ENCODE results near the gene C12orf50.
"Not testable (repeated sequence)": the region's sequence is repeated elsewhere in the genome, so short reads cannot be mapped to it uniquely, and the experiment has no call there.

Gene C12orf50

DNA sequence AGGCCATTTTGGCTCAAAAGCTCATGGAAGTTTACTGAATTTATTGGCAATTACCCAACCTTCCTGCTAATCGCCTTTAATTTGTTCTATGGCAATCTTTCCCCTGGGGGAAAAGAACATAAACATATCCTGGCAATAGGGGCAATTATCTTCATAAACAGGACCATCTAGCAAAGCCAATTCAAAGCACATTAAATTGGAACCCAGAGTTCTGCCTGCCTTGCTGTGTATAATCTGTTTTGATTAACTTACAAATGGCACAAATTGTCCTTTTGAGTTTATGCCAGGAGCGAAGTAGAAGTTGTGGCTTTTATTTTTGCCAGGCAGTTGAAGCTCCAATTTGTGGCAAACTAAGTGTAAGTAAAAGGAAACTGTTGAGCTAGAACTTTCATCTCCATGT is 68.6 kb downstream of the C12orf50 start:
- Histone ChIP-seq H3K27me3 (ENCODE audit: insufficient read depth, low read length) (no peaks in the 10 kb centered on the region), H3K14ac (ENCODE audit: low read length) (no peak overlapping the region), H2AFZ (ENCODE audit: insufficient read depth, low read length, poor library complexity) (no peak overlapping the region), H3K79me1 (ENCODE audit: low read length) (no peaks in the 10 kb centered on the region), H3K79me2 (ENCODE audit: control insufficient read depth, insufficient read depth, low read length, poor library complexity) (no peaks in the 10 kb centered on the region), H3K4me1 (ENCODE audit: control insufficient read depth in 1 of 2, insufficient read depth in 2 of 2, low read length in 2 of 2) (no peaks in the 10 kb centered on the region), H2BK12ac (ENCODE audit: low read length) (no peak overlapping the region), H4K8ac (ENCODE audit: low read depth, low read length) (no peak overlapping the region), H3K9me3 (ENCODE audit: insufficient read depth, low read depth, low read length) (no peaks in the 10 kb centered on the region), H3K4me2 (ENCODE audit: low read length) (no peak overlapping the region), H3K4ac (ENCODE audit: low read depth, low read length) (no peak overlapping the region), H2BK120ac (ENCODE audit: insufficient read depth, low read length, poor library complexity) (no peak overlapping the region), H4K12ac (ENCODE audit: low read depth, low read length) (no peak overlapping the region), H2AK5ac (ENCODE audit: low read length) (no peak overlapping the region), H2BK5ac (ENCODE audit: low read depth, low read length, poor library complexity) (no peak overlapping the region), H4K91ac (ENCODE audit: low read depth, low read length) (no peak overlapping the region), H3K18ac (ENCODE audit: low read length) (no peak overlapping the region), H3K36me3 (ENCODE audit: control insufficient read depth in 1 of 2, insufficient read depth in 2 of 2, low read length in 2 of 2) (no peaks in the 10 kb centered on the region), H3K27ac (ENCODE audit: low read depth, low read length) (no peak overlapping the region), H3K4me3 (ENCODE audit: low read depth, low read length) (no peak overlapping the region), H3K9ac (ENCODE audit: low read length) (no peak overlapping the region), H3K23ac (ENCODE audit: low read length) (no peak overlapping the region)
- DNase-seq = no peak
- no CpG with 5 or more reads among the region's 2 CpGs for WGBS (ENCODE audit: extremely low coverage, insufficient coverage, insufficient read length)

DNA sequence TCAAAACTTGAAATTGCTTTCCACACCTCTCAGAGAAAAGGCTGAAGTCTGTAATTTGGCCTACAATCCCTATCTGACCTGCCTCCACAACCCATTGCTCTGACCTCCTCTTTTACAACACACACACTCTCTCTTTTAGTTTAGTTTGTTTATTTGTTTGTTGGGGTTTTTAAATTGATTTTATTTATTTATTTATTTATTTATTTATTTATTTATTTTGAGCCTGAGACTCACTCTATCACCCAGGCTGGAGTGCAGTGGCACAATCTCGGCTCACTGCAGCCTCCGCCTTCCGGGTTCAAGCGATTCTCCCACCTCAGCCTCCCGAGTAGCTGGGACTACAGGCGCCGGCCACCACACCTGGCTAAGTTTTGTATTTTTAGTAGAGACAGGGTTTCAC is 75.2 kb downstream of the C12orf50 start:
- H3K79me1 ChIP-seq (ENCODE audit: low read length); H3K27me3 ChIP-seq (ENCODE audit: insufficient read depth, low read length); H3K4ac ChIP-seq (ENCODE audit: low read depth, low read length); H2AFZ ChIP-seq (ENCODE audit: insufficient read depth, low read length, poor library complexity); H3K4me2 ChIP-seq (ENCODE audit: low read length); H2BK12ac ChIP-seq (ENCODE audit: low read length); H3K79me2 ChIP-seq (ENCODE audit: control insufficient read depth, insufficient read depth, low read length, poor library complexity); H3K14ac ChIP-seq (ENCODE audit: low read length); H3K18ac ChIP-seq (ENCODE audit: low read length); H3K9me3 ChIP-seq (ENCODE audit: insufficient read depth, low read depth, low read length); H2AK5ac ChIP-seq (ENCODE audit: low read length); H3K4me3 ChIP-seq (ENCODE audit: low read depth, low read length); H2BK5ac ChIP-seq (ENCODE audit: low read depth, low read length, poor library complexity); H2BK120ac ChIP-seq (ENCODE audit: insufficient read depth, low read length, poor library complexity); H3K36me3 ChIP-seq (ENCODE audit: control insufficient read depth in 1 of 2, insufficient read depth in 2 of 2, low read length in 2 of 2); H4K8ac ChIP-seq (ENCODE audit: low read depth, low read length); DNase-seq; H3K4me1 ChIP-seq (ENCODE audit: control insufficient read depth in 1 of 2, insufficient read depth in 2 of 2, low read length in 2 of 2); H3K23ac ChIP-seq (ENCODE audit: low read length); H4K91ac ChIP-seq (ENCODE audit: low read depth, low read length); H3K9ac ChIP-seq (ENCODE audit: low read length); H4K12ac ChIP-seq (ENCODE audit: low read depth, low read length); H3K27ac ChIP-seq (ENCODE audit: low read depth, low read length): not testable (repeated sequence)
- WGBS (ENCODE audit: extremely low coverage, insufficient coverage, insufficient read length) = no CpG with 5 or more reads among the region's 7 CpGs

DNA sequence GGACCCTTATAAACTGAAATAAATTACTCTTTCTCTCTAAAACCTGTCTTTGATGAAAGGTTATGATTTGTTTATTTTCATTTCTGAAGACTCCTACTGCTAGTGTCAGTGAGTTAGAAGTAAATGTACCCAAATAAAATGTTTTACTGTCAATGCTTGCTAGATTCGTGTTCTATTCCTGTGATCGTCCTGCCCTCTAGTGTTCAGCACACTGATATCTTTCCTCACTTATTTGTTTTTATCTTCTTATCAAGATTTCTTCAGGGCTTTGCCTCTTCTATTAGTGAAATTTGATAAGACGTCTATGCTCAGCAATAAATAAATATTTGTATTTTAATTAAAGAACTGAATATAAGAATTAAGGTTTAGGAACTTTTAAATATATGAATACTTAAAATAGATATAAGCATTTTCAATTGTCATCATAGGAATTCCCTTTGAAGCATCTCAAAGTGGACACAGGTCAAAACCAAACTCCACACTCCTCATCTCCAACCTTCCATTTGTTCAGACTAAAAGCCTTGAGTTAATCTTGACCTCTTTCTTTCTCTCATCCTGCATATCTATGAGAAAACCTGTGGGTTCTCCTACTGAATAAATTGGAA is 75.8 kb downstream of the C12orf50 start:
- Histone ChIP-seq H3K9ac (ENCODE audit: low read length) (no peak overlapping the region), H3K79me2 (ENCODE audit: control insufficient read depth, insufficient read depth, low read length, poor library complexity) (no peaks in the 10 kb centered on the region), H3K14ac (ENCODE audit: low read length) (no peak overlapping the region), H3K18ac (ENCODE audit: low read length) (no peak overlapping the region), H3K4me2 (ENCODE audit: low read length) (no peak overlapping the region), H3K4ac (ENCODE audit: low read depth, low read length) (no peak overlapping the region), H2BK120ac (ENCODE audit: insufficient read depth, low read length, poor library complexity) (no peak overlapping the region), H4K8ac (ENCODE audit: low read depth, low read length) (no peak overlapping the region), H2BK12ac (ENCODE audit: low read length) (no peak overlapping the region), H4K91ac (ENCODE audit: low read depth, low read length) (no peak overlapping the region), H3K27me3 (ENCODE audit: insufficient read depth, low read length) (no peaks in the 10 kb centered on the region), H2BK5ac (ENCODE audit: low read depth, low read length, poor library complexity) (no peak overlapping the region), H2AFZ (ENCODE audit: insufficient read depth, low read length, poor library complexity) (no peak overlapping the region), H3K4me3 (ENCODE audit: low read depth, low read length) (no peak overlapping the region), H3K79me1 (ENCODE audit: low read length) (no peaks in the 10 kb centered on the region), H3K36me3 (ENCODE audit: control insufficient read depth in 1 of 2, insufficient read depth in 2 of 2, low read length in 2 of 2) (no peaks in the 10 kb centered on the region), H3K9me3 (ENCODE audit: insufficient read depth, low read depth, low read length) (no peaks in the 10 kb centered on the region), H3K23ac (ENCODE audit: low read length) (no peak overlapping the region), H4K12ac (ENCODE audit: low read depth, low read length) (no peak overlapping the region), H3K4me1 (ENCODE audit: control insufficient read depth in 1 of 2, insufficient read depth in 2 of 2, low read length in 2 of 2) (no peaks in the 10 kb centered on the region), H3K27ac (ENCODE audit: low read depth, low read length) (no peak overlapping the region), H2AK5ac (ENCODE audit: low read length) (no peak overlapping the region)
- DNase-seq = peak; percentile 3 to 51
- WGBS (ENCODE audit: extremely low coverage, insufficient coverage, insufficient read length) = no CpG with 5 or more reads among the region's 3 CpGs

DNA sequence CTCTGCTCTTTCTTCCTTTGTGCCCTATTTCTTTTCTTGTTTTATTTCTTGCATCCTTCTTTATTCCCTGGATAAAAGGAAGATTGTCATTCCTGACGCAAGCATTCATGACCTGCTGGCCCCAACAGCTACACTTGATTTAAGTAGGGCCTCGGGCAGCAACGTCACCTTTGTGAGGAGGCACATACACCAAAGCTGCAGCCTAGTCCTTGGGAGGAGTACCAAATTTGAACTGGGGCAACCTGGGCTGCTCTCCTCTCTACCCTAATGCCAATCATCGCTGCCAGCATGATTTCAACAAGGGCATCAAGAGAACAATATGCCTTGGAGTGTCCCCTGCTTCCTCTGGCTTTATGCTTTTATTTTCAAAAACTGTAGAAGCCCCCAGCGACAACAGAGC is 76.4 kb downstream of the C12orf50 start:
- no peak overlapping the region for H3K18ac ChIP-seq (ENCODE audit: low read length)
- no peak overlapping the region for H3K4me3 ChIP-seq (ENCODE audit: low read depth, low read length)
- no peaks in the 10 kb centered on the region for H3K36me3 ChIP-seq (ENCODE audit: control insufficient read depth in 1 of 2, insufficient read depth in 2 of 2, low read length in 2 of 2)
- no peak overlapping the region for H2BK5ac ChIP-seq (ENCODE audit: low read depth, low read length, poor library complexity)
- no peak overlapping the region for H2BK120ac ChIP-seq (ENCODE audit: insufficient read depth, low read length, poor library complexity)
- no peak overlapping the region for H4K91ac ChIP-seq (ENCODE audit: low read depth, low read length)
- H3K9ac ChIP-seq (ENCODE audit: low read length) = no peak overlapping the region
- H2AK5ac ChIP-seq (ENCODE audit: low read length) = no peak overlapping the region
- H3K27ac ChIP-seq (ENCODE audit: low read depth, low read length) = no peak overlapping the region
- DNase-seq = no peak
- no peak overlapping the region for H3K23ac ChIP-seq (ENCODE audit: low read length)
- H3K14ac ChIP-seq (ENCODE audit: low read length) = no peak overlapping the region
- H3K4me1 ChIP-seq (ENCODE audit: control insufficient read depth in 1 of 2, insufficient read depth in 2 of 2, low read length in 2 of 2) = no peaks in the 10 kb centered on the region
- H3K79me2 ChIP-seq (ENCODE audit: control insufficient read depth, insufficient read depth, low read length, poor library complexity) = no peaks in the 10 kb centered on the region
- no peak overlapping the region for H2AFZ ChIP-seq (ENCODE audit: insufficient read depth, low read length, poor library complexity)
- no peak overlapping the region for H3K4ac ChIP-seq (ENCODE audit: low read depth, low read length)
- no peak overlapping the region for H2BK12ac ChIP-seq (ENCODE audit: low read length)
- no peaks in the 10 kb centered on the region for H3K79me1 ChIP-seq (ENCODE audit: low read length)
- no CpG with 5 or more reads among the region's 5 CpGs for WGBS (ENCODE audit: extremely low coverage, insufficient coverage, insufficient read length)
- H3K9me3 ChIP-seq (ENCODE audit: insufficient read depth, low read depth, low read length) = no peaks in the 10 kb centered on the region
- H4K8ac ChIP-seq (ENCODE audit: low read depth, low read length) = no peak overlapping the region
- no peak overlapping the region for H4K12ac ChIP-seq (ENCODE audit: low read depth, low read length)
- H3K27me3 ChIP-seq (ENCODE audit: insufficient read depth, low read length) = no peaks in the 10 kb centered on the region
- H3K4me2 ChIP-seq (ENCODE audit: low read length) = no peak overlapping the region
